Stomach (tissue), 4 donors: ENCODE results near the gene AJUBA.

ENCODE experiments used
- EP300 ChIP-seq: sonication (generic); formaldehyde crosslinking; IDR thresholded peaks from one replicate; pipeline ENCODE4 v1.6.1; 2017; ENCODE audit warnings: antibody characterized with exemption
- POLR2AphosphoS5 ChIP-seq, 3 donors: sonication (generic); formaldehyde crosslinking; IDR thresholded peaks; one replicate each; pipeline ENCODE4 v1.6.1; 2016; ENCODE audit warnings: antibody characterized with exemption in 3 of 3
- TF ChIP-seq, protein P1 (sequence below), 7 experiments: fragments of 450-650 bp in 4 of 7; fragments of 200-600 bp in 3 of 7; sonication (generic) in 3 of 7; IDR thresholded peaks; one replicate each; pipeline ENCODE4 v1.5.1; 2016 to 2019; ENCODE audit warnings: antibody characterized with exemption in 7 of 7, control low read depth in 2 of 7, mild to moderate bottlenecking in 1 of 7

DNA sequence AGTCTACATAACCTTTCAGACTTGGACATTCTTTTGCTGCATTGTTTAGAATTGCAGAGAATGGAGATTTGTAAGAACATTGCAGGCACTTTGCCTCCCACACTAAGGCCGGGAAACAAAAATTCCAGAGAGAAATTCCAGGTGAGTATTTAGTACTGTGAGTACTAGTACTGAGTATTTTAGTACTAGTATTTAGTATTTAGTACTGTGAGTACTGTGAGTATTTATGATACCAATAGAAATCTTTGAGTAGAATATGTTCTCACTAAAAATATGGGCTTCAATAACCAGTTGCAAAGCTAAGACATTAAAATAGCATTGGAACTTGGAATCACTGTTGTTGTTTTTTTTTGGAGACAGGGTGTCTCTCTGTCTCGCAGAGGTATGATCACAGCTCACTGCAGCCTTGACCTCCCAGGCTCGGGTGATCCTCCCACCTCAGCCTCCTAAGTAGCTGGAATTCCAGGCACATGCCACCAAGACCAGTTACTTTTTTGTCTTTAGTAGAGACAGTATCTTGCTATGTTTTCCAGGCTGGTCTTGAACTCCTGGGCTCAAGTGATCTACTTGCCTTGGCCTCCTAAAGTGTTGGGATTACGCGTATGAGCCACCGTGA lies 20.2 kb downstream of the AJUBA start:
- TF ChIP-seq EP300 (no peak), POLR2AphosphoS5 (IDR thresholded peaks at IDR 0.05) (no peak)
- TF ChIP-seq, protein P1, sequence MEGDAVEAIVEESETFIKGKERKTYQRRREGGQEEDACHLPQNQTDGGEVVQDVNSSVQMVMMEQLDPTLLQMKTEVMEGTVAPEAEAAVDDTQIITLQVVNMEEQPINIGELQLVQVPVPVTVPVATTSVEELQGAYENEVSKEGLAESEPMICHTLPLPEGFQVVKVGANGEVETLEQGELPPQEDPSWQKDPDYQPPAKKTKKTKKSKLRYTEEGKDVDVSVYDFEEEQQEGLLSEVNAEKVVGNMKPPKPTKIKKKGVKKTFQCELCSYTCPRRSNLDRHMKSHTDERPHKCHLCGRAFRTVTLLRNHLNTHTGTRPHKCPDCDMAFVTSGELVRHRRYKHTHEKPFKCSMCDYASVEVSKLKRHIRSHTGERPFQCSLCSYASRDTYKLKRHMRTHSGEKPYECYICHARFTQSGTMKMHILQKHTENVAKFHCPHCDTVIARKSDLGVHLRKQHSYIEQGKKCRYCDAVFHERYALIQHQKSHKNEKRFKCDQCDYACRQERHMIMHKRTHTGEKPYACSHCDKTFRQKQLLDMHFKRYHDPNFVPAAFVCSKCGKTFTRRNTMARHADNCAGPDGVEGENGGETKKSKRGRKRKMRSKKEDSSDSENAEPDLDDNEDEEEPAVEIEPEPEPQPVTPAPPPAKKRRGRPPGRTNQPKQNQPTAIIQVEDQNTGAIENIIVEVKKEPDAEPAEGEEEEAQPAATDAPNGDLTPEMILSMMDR (IDR thresholded peaks at IDR 0.05) = no peak
